EL (cell line): ENCODE measurements around the gene BAG3.

ENCODE experiments used
- DNase-seq: peaks from one replicate; pipeline ENCODE4 v3.0.0-alpha.2; 2016

BAG3 gene

DNA sequence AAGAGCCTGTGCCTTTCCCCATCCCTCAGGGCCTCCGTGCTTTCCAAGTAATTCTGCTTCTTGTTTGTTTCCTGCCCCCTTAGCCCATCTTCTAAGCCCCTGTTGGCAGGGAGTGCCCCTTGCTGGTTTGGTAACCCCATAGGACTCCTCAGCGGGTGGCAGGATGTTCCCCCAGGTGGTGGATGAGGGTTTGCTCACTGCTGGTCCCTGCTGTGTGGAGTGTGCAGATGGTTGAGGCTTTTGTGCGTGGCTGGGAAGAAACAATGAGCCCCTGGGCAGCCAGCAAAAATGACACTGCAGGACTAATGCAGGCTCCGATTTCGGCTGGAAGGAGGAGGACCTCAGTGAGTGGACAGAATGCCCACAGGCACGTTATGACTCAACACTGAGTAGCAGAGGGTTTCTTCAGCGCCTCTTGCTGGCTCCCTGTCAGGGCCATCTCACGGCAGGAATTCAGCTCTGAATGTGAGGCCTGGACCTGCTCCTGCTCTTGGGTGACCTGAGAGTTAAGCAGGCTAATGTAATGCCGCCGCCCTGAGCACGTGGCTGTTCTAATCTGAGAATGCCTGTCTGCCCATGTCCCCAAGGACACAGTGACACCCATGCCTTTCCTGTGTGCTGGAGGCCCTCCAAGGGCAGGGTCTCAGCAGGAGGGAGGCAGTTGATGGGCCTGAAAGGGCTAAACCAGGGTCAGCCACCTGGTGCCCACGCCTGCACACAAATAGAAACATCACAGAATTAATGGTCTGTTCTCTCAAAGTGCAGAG, 16.6 kb downstream of the BAG3 start:
- peak; percentile 99 for DNase-seq

DNA sequence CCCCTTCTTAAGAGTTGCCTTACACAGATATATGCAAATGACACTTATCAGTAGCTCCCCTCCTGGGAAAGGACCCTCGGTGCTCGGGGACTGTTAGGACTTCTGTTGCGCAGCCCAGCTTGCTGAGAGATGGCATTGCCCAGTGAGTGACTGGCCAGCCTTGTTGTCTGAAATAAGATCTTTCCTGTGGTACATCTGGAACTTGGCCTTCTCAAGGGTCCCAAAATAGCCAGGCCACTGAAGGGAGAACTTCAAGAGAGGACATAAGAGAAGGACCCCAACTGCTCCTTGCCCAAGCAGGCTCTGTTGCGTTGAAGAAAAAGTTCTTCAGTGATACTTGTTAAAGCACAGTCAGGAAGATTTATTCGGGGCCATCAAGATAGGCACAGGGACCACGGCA, 17.3 kb downstream of the BAG3 start:
- DNase-seq = no peak

DNA sequence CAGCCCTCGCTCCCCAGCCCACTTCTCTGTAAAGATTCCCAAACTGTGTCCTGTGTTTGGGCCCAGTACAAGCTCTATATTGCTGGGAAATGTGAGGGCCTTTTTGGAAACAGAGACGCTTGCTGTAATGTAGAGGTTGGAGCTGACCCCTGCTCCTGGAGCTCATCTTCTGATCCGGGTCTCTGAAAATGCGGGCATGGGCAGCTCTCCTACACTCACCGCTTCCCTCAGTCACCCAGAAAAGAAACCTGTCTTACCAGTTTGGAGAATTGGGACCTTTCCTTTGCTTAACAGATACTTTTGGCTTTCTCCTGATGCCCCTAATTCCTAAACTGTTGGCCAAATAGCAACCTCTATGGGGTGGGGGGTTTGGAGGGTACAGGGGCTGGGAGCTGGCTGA, 18.2 kb downstream of the BAG3 start:
- no peak for DNase-seq

DNA sequence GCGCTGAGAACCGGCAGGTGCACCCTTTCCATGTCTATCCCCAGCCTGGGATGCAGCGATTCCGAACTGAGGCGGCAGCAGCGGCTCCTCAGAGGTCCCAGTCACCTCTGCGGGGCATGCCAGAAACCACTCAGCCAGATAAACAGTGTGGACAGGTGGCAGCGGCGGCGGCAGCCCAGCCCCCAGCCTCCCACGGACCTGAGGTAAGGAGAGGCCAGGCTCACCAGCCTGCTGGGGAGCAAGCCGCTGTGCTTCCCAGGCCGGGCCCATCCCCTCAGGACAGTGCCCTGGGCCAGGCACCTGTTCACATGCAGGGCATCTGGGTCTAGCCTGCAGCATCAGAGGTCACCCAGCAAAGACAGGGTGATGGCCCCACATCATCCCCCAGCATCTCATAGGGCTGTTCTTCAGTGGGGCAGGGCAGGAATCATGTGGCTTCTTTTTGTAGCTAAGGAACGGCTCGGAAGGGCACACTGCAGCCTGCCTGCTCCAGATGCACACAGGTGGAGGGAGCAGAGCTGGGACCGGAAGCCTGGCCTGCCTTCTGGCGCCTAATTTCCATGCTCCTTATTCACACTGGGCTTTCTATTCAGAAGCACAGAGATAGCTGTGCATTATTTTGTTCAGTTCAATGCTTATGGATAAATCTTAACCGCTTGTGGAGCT, 18.9 kb downstream of the BAG3 start:
- DNase-seq = no peak

DNA sequence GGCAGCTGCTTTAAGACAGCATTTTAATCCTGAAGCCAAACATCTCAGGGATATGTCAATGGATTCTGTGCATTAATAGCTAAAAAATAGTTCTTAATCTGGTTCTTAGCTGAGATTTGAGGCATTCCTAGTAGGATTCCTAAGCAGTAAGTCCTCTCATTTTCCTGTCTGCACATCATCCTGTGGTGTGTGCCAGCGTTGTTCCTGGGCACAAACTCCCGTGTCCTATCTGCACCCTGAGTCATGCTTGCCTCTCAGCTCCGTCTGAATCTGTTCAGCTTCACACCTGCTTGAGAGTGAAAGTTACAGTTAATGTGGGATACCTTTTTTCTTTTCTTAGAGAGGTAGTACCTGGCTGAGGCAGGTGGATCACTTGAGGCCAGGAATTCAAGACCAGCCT, 19.5 kb downstream of the BAG3 start:
- peak; percentile 70 for DNase-seq

DNA sequence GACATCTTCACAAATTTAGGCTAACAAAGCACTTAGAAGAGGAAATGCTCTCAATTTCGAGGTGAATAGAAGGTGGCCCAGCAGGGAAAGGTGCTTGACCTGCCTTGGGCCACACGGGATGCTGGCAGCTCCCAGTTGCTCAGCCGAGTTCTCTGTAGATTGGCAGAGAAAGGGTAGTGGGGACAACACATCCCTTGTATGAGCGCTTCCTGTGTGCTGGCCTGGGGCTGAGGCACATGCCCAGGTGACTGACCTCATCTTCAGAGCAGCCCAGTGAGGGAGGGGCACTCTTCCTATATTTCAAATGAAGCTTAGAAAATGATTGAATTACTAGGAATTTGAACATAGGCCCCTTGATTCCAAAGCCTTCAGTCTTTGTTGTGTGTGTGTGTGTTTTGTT, 20.2 kb downstream of the BAG3 start:
- DNase-seq = no peak

DNA sequence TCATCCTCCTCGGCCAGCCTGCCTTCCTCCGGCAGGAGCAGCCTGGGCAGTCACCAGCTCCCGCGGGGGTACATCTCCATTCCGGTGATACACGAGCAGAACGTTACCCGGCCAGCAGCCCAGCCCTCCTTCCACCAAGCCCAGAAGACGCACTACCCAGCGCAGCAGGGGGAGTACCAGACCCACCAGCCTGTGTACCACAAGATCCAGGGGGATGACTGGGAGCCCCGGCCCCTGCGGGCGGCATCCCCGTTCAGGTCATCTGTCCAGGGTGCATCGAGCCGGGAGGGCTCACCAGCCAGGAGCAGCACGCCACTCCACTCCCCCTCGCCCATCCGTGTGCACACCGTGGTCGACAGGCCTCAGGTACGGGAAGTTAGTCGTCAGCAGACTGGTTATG, 21.1 kb downstream of the BAG3 start:
- DNase-seq = no peak

DNA sequence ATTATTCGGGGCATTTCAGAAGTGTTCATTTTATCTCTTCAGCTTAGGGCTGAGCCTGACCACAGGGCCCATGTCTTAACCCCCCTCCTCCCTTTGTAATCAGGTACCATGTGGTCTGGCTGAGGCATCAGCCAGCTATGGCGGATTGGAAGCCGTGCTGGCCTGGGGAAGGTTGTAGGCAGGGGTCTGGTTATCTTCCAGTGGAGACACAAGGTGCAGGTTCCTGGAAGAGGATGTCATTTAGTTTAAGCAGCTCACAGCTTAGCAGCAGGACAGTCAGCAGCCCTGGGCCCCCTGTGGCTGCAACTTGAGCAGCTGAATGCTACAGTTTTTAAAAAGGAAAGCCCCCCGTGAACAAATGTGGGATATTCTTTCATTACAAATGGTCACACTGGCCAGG, 22.1 kb downstream of the BAG3 start:
- DNase-seq = no peak

DNA sequence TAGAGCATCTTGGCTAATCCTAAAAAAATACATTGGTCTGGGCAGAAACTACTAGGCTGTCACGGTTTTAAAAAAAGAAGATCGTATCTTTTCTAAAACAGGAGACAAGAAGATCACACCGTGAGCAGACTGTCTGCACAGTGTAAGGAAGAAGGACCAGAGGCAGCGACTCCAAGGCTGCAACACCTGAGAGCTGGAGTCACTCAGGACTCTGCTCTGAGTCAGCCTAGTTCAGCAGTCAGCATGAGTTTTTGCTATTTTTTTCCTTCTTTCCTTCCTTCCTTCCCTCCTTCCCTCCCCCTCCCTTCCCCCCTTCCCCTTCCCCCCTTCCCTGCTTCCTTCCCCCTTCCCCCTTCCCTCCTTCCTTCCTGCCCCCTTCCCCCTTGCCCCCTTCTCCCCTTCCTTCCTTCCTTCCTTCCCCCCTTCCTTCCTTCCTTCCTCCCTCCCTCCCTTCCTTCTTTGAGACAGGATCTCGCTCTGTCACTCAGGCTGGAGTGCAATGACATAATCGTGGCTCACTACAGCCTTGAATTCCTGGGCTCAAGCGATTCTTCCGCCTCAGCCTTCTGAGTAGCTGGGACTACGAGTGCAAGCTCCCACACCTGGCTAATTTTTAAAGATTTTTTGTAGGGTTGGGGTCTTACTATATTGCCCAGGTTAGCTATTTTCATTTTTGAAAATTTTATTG, 24.4 kb downstream of the BAG3 start:
- DNase-seq = no peak

DNA sequence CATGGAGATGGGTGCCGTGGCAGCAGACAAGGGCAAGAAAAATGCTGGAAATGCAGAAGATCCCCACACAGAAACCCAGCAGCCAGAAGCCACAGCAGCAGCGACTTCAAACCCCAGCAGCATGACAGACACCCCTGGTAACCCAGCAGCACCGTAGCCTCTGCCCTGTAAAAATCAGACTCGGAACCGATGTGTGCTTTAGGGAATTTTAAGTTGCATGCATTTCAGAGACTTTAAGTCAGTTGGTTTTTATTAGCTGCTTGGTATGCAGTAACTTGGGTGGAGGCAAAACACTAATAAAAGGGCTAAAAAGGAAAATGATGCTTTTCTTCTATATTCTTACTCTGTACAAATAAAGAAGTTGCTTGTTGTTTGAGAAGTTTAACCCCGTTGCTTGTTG, 25.9 kb downstream of the BAG3 start:
- no peak for DNase-seq

DNA sequence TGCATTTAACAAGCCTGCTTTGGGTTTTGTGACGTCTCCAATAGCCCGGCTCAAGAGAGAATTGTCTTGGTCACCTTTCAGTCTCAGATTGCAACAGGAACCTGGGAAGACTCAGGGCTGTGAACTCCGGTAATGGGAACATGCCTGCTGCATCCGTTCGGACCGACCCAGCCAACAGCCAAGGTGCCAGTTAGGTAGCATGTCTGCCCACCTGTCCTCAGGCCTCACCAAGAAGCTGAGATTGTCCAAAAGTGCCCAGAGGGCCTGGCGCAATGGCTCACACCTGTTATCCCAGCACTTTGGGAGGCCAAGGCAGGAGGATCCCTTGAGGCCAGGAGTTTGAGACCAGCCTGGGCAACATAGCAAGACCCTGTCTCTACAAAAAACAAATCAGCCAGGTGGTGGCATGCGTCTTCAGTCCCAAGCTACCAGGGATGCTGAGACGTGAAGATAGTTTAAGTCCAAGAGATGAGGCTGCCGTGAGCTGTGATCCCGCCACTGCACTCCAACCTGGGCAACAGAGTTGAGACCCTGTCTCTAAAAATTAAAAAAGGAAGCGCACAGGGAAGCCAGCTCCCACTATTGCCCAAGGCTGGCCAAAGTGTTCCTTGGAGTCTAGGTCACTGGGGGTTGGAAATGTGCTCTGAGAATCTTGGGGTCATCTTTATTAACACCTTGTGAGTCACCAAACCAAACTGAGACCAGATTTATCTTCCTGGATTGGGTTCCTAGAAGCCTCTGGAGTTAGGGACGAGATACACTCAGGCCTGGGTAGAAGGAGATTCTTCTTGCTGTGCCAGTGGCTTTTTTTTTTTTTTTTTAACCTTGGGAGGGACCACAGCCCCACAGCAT, 26.9 kb downstream of the BAG3 start:
- DNase-seq = no peak

DNA sequence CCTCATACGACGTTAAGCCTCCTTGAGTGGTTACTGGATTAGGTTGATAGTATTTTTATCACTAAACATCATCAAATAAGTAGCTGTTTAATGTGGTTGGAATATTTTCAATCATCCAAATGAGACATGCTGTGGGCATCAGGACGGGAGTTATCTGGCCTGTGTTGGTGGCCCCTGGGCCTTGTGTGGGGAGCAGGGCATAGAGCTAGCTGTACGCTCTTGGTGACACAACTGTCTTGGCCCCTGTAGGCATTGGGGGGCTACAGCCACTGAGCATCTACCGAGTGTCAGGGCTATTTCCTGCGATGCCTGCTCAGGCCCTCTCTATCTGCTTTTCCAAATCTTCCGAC, 28.3 kb downstream of the BAG3 start:
- no peak for DNase-seq

DNA sequence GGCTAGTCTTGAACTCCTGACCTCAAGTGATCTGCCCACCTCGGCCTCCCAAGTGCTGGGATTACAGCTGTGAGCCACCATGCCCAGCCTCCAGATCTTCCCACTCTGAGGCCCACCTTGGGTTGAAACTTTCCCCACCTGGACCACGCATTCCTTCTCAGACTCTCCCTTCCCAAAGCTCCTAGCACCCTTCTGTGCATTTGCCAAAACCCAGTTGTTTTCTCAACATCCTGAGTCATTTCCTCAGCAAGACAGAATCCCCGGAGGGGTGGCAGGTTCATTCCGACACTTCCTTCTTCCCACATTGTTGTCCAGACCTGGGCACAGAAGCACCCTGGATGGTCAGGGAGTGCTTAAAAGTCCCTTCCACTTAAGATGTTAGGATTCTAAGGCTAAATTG, 28.9 kb downstream of the BAG3 start:
- DNase-seq = peak; percentile 94

DNA sequence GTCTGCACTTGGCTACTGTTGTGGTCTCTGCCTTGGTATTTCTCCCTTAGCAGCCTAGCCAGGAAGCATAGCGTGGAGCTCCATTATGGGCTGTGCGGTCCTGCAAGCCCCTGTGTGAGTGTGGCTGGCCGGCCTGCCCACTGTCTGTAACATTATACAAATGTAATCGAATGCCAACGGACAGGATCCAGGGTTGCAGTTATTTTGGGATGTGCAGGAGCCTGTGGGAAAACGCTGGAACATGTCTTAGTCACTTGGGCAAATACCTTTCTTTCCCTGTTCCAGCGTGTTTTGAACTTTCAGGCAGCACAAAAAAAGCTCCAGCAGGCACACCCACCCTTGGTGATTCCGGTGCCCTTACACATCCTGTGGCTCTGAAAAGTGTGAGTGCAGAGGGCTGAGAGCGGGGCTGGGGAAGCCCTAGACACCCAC, 29.5 kb downstream of the BAG3 start:
- no peak for DNase-seq

DNA sequence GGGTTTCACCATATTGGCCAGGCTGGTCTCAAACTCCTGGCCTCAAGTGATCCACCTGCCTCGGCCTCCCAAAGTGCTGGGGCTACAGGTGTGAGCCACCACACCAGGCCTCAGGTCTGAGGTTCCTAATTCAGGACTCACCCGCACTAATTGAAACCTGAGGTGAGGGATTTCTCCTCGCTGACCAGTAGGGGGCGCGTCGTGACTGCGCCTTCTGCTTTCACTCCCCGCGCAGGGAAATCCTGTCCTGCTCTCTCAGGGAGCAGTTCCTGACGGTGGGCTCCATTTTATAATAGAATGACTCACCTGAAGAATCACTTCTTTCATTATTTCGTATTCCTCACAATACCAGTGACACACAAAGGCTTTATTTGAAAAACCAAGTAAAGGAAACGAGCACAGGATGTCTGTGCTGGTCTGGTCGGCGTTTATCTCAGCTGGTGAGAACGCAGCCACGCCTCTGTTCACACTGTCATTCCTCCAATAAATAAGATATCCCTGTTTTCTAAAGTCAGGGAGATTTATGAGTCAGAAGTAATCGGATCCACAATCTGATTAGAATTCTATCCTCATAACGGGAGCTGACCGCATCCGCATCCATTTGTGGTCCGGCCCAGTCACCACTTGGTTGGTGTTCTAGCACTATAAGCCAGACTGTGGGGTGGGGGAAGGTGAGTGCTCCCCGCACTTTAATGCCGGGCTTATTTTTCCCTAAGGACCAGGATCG, 35.4 kb downstream of the BAG3 start:
- DNase-seq = peak; percentile 90

DNA sequence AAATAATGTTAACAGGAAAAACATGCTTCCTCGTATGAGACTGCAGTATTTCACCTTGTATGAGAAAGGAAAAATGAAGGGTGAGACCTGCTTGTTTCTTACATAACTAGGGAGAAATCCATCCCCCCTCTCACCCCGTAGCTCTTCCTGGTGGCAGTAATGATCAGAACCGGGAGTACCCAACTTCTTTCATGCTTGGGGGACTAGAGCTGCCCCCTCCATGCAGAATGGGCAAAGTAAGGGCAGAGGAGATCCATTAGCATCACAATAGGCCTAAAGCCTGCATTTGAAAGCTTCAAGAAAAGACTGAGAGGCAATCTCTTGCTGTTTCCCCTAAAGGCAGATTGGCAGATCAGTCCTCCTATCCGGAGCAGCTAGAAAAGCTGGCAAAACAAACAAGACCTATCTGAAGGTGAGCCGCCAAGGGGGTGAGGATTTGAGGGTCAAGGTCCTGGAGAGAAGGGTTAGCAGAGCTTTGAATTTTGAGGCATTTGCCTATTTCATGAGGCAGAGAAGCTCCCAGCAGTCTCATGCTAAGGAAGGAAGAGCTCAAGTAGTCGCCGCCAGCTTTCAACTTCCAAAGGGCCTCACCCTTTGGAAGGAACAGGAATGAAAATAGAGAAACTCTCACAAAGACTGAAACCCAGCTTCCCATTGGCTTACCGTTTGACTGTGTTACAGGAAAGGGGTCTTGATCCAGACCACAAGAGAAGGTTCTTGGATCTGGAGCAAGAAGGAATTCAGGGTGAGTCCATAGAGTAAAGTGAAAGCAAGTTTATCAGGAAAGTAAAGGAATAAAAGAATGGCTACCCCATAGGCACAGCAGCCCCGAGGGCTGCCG, 36.2 kb downstream of the BAG3 start:
- DNase-seq = no peak

DNA sequence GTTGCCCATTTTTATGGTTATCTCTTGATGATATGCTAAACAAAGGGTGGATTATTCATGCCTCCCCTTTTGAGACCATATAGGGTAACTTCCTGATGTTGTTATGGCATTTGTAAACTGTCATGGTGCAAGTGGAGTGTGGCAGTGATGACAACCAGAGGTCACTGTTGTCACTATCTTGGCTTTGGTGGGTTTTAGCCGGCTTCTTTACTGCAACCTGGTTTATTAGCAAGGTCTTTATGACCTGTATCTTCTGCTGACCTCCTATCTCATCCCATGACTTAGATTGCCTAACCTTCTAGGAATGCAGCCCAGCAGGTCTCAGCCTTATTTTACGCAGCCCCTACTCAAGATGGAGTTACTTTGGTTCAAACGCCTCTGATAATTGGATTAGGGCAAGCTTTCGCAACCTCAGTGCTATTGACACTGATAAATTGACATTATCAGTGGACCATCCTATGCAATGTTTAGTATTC, 36.9 kb downstream of the BAG3 start:
- no peak for DNase-seq

DNA sequence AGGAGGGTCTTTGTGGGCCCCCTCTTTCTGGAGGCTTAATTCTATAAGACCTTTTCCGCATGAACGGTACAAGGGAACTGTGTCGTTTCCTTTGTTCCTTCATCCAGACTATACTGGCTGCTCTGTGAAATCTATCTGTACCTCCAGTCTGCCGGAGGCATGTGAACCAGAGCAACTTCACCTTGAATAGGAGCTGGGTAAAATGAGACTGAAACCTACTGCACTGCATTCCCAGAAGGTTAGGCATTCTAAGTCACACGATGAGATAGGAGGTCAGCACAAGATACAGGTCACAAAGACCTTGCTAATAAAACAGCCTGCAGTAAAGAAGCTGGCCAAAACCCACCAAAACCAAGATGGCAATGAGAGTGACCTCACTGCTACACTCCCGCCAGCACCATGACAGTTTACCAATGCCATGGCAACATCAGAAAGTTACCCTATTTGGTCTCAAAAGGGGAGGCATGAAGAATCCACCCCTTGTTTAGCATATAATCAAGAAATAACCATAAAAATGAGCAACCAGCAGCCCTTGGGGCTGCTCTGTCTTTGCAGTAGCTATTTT, 37.9 kb downstream of the BAG3 start:
- no peak for DNase-seq

DNA sequence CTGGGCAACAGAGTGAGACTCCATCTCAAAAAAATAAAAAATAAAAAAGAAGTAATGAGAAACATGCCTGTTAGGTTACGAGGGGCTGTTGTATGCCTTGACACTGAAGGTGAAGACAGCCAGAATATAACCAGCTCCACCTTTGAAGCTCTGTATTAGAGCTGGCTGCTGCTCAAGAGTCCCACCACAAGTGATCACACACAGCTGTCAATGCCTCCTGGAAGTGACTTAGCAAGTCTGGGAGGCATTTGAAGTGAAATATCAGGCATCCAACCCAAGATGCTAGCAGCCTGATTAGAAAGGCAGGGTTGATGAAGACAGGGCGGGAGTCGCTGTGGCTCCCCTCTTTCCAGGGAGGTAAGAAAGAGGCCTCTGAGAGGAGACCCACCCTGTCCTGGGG, 40.5 kb downstream of the BAG3 start:
- DNase-seq = no peak

DNA sequence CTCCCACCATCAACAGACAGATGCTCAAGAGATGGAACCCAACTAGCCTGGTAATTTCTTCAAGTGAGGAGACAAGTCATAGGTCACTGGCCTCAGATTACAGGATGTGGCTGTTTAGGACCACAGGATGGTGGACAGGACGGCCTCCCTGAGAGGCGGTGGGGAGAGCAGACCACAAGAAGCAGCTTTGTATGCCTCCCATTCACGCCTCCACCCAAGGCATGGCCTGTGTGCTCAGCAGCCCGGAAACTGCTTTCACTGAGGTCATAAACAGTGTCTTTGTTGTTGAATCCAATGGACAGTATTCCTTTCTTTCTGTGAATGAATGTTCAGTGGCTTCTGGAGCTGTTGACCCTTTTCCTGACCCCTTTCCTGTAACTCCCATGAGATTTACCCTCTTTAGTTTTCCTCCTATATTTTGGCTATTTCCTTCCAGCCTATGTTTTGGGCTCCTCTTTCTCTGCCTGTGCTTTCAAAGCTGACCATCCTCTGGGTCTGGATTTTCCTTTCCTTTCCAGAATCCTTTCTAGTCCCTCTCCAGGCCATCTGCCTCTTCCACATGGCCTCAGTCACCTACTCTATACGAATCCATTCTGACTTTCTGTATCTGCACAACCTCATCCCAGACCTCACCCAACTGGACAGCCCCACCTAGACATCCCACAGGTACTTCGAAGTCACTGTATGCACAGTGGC, 42.2 kb downstream of the BAG3 start:
- DNase-seq = no peak

DNA sequence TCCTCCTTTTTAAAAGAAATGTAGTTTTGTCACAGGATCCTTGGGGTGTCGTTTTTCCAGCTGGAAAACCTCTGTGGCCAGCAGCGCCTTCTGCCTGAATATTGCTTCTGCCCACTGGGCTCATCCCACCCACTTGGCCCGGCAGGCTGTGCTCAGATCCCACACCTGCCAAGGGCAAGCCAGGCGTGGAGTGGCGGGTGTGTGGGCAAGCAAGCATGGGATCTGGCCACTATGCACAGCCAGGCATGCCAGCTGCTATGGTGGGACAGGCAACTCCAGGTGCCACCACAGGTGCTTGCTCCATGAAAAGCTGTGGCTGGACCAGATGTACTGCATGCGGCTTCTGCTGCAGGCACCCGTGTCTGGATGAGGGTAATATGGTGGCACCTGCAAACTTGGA, 43.4 kb downstream of the BAG3 start:
- no peak for DNase-seq
